OCI-LY7 (cell line): Measurements from ENCODE around the gene TRIP12.

Experiments used
- EZH2phosphoT487 ChIP-seq: fragments of 200-600 bp; sonication (generic); IDR thresholded peaks from 2 replicates; pipeline ENCODE4 v1.6.1; 2018; ENCODE audit warnings: low read depth, borderline replicate concordance, mild to moderate bottlenecking, mixed run types, antibody characterized with exemption, low read length, moderate library complexity, mixed read lengths
- TF ChIP-seq, protein P1 (sequence below): fragments of 200-600 bp; sonication (generic); conservative IDR thresholded peaks from 2 replicates; pipeline ENCODE4 v1.5.1; 2014; ENCODE audit warnings: mild to moderate bottlenecking, antibody characterized with exemption, low read length, moderate library complexity, mixed read lengths

DNA sequence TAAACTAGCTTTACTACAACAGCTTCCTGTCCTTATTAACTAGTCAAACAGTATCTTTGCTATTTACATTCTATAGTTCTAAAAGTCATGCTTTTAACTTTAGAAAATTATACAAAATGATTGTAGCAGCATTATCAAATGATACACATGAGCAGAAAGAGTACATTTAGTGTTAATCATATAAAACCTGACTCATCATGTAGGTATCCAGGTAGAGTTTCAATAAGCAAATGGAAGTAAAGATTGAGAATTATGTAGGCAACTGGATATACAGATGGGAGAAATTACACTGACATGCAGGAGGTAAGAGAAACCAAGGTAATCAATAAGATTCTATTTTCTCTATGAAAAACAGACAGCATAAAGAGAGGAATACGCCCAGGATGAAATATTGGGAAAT, 33.8 kb downstream of the TRIP12 start:
- TF ChIP-seq, protein P1, sequence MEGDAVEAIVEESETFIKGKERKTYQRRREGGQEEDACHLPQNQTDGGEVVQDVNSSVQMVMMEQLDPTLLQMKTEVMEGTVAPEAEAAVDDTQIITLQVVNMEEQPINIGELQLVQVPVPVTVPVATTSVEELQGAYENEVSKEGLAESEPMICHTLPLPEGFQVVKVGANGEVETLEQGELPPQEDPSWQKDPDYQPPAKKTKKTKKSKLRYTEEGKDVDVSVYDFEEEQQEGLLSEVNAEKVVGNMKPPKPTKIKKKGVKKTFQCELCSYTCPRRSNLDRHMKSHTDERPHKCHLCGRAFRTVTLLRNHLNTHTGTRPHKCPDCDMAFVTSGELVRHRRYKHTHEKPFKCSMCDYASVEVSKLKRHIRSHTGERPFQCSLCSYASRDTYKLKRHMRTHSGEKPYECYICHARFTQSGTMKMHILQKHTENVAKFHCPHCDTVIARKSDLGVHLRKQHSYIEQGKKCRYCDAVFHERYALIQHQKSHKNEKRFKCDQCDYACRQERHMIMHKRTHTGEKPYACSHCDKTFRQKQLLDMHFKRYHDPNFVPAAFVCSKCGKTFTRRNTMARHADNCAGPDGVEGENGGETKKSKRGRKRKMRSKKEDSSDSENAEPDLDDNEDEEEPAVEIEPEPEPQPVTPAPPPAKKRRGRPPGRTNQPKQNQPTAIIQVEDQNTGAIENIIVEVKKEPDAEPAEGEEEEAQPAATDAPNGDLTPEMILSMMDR: no peak
- no peak for TF ChIP-seq EZH2phosphoT487
